Measurements from ENCODE around the gene TMEM179.

- TF ChIP-seq, protein P1, sequence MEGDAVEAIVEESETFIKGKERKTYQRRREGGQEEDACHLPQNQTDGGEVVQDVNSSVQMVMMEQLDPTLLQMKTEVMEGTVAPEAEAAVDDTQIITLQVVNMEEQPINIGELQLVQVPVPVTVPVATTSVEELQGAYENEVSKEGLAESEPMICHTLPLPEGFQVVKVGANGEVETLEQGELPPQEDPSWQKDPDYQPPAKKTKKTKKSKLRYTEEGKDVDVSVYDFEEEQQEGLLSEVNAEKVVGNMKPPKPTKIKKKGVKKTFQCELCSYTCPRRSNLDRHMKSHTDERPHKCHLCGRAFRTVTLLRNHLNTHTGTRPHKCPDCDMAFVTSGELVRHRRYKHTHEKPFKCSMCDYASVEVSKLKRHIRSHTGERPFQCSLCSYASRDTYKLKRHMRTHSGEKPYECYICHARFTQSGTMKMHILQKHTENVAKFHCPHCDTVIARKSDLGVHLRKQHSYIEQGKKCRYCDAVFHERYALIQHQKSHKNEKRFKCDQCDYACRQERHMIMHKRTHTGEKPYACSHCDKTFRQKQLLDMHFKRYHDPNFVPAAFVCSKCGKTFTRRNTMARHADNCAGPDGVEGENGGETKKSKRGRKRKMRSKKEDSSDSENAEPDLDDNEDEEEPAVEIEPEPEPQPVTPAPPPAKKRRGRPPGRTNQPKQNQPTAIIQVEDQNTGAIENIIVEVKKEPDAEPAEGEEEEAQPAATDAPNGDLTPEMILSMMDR (IDR thresholded peaks at IDR 0.05; ENCODE audit: low read depth, low read length), result no peak
- no peak for TF ChIP-seq EZH2phosphoT487 (IDR thresholded peaks at IDR 0.05; ENCODE audit: low read depth)
These were observed 7.0 kb downstream of the TMEM179 start for GRCh38 chr14:104597576-104597975.
